ENCODE data around the gene RBM12. TPM values are rescaled to one million over a fixed set of nuclear protein-coding genes. Genes with fewer than 3 reads are reported as not detected.

The RBM12 gene
- total and polyA plus RNA-seq, 2 of the 4 experiments (the other 2 are of a cell fraction): 44.7 to 65.8 TPM

DNA sequence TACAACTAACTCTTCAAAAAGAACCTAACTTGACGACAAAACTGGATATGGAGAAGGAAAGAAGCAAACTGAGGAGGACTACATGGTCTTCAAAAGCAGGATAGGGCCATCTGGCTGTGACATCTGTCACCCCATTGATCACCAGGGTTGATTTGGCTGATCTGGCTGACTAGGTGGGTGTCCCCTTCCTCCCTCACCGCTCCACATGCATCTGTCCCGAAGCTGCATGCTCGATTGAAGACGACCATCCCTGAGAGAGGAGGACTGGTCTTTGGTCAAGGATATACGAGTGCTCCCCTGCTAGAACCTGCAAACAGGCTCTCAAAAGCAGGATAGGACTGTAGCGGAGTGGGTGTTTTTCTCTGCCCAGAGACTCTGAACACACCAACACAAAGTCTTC, 21.7 kb downstream of the RBM12 start:
- Histone ChIP-seq H3K27ac (ENCODE audit: insufficient read depth, low read length) (no peak overlapping the region), H3K56ac (ENCODE audit: extremely low read depth, insufficient read depth, low read length) (no peak overlapping the region), H3K9me3 (ENCODE audit: control insufficient read depth, insufficient read depth, low read length) (no peaks in the 10 kb centered on the region), H2BK20ac (ENCODE audit: low read depth, low read length) (no peak overlapping the region), H3K23ac (ENCODE audit: low read depth, low read length) (no peak overlapping the region), H3K18ac (ENCODE audit: low read depth, low read length) (no peak overlapping the region), H2AK5ac (ENCODE audit: low read depth, low read length) (no peak overlapping the region), H3K4me2 (ENCODE audit: low read depth, low read length) (no peak overlapping the region), H3K27me3 (ENCODE audit: control insufficient read depth, insufficient read depth, low read length) (no peaks in the 10 kb centered on the region), H3K79me1 (ENCODE audit: low read depth in 1 of 2, low read length in 2 of 2) (peaks cover 52 to 94% of the 10 kb centered on the region in 2 experiments), H4K91ac (ENCODE audit: insufficient read depth, low read depth, low read length) (no peak overlapping the region), H3K9ac (ENCODE audit: low read depth, low read length) (no peak overlapping the region), H3K4ac (ENCODE audit: low read depth, low read length) (no peak overlapping the region), H2AK9ac (replicated peaks; ENCODE audit: low read depth, low read length, poor library complexity) (no peak overlapping the region), H2BK5ac (ENCODE audit: low read depth, low read length, poor library complexity, severe bottlenecking) (no peak overlapping the region), H3K14ac (replicated peaks; ENCODE audit: low read depth, low read length) (no peak overlapping the region), H3K4me1 (ENCODE audit: control insufficient read depth, insufficient read depth, low read length) (no peaks in the 10 kb centered on the region), H3K9me1 (ENCODE audit: insufficient read depth, low read length) (peaks cover 30% of the 10 kb centered on the region), H2BK120ac (ENCODE audit: low read depth, low read length) (no peak overlapping the region), H3K4me3 (ENCODE audit: insufficient read depth, low read depth, low read length) (no peak overlapping the region), H3K36me3 (ENCODE audit: control insufficient read depth, insufficient read depth, low read length) (peaks cover 2% of the 10 kb centered on the region; the same call in 1 of the 2 replicates), H2AFZ (replicated peaks; ENCODE audit: low read length, poor library complexity) (no peak overlapping the region), H4K20me1 (ENCODE audit: insufficient read depth, low read length) (peaks cover 86% of the 10 kb centered on the region), H4K8ac (ENCODE audit: low read depth in 2 of 2, low read length in 2 of 2) (no peak overlapping the region), H2BK15ac (ENCODE audit: low read depth, low read length) (no peak overlapping the region), H4K5ac (ENCODE audit: low read depth, low read length) (no peak overlapping the region)
- dilution Hi-C loops (cut with HindIII; ENCODE audit: low sequenced_read_pairs, unreplicated experiment): no loop called here
- intact Hi-C loops (cut with micrococcal nuclease): no loop called here
- ATAC-seq (ENCODE audit: low read depth) (no peak), DNase-seq (no peak)
- WGBS, 2 experiments (ENCODE audit: extremely low coverage in 2 of 2, insufficient read length in 1 of 2): no CpG with 5 or more reads among the region's 7 CpGs
- TF ChIP-seq, protein P1, sequence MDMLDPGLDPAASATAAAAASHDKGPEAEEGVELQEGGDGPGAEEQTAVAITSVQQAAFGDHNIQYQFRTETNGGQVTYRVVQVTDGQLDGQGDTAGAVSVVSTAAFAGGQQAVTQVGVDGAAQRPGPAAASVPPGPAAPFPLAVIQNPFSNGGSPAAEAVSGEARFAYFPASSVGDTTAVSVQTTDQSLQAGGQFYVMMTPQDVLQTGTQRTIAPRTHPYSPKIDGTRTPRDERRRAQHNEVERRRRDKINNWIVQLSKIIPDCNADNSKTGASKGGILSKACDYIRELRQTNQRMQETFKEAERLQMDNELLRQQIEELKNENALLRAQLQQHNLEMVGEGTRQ (IDR thresholded peaks at IDR 0.05; ENCODE audit: low read depth, low read length): no peak
- TF ChIP-seq FOS (IDR thresholded peaks at IDR 0.05; ENCODE audit: low read depth, low read length): no peak
- TF ChIP-seq CEBPB (IDR thresholded peaks at IDR 0.05; ENCODE audit: low read depth, low read length): no peak
- no peak for TF ChIP-seq MAZ (IDR thresholded peaks at IDR 0.05; ENCODE audit: borderline replicate concordance, low read depth, low read length)
- no peak for TF ChIP-seq SMC3 (IDR thresholded peaks at IDR 0.05; ENCODE audit: low read depth, low read length)
- no peak for TF ChIP-seq RCOR1 (IDR thresholded peaks at IDR 0.05; ENCODE audit: insufficient replicate concordance, low read length)
- no peak for TF ChIP-seq MAFK (IDR thresholded peaks at IDR 0.05; ENCODE audit: low read depth, low read length)
- TF ChIP-seq CHD1 (IDR thresholded peaks at IDR 0.05; ENCODE audit: low read depth, low read length): no peak
- no peak for TF ChIP-seq RAD21 (IDR thresholded peaks at IDR 0.05; ENCODE audit: low read length)
- no peak for TF ChIP-seq POLR2A (IDR thresholded peaks at IDR 0.05; ENCODE audit: low read depth, low read length)
- no peak for TF ChIP-seq RFX5 (IDR thresholded peaks at IDR 0.05; ENCODE audit: low read depth, low read length)
- no peak for TF ChIP-seq BHLHE40 (IDR thresholded peaks at IDR 0.05; ENCODE audit: low read depth, low read length)
- TF ChIP-seq, protein P2, sequence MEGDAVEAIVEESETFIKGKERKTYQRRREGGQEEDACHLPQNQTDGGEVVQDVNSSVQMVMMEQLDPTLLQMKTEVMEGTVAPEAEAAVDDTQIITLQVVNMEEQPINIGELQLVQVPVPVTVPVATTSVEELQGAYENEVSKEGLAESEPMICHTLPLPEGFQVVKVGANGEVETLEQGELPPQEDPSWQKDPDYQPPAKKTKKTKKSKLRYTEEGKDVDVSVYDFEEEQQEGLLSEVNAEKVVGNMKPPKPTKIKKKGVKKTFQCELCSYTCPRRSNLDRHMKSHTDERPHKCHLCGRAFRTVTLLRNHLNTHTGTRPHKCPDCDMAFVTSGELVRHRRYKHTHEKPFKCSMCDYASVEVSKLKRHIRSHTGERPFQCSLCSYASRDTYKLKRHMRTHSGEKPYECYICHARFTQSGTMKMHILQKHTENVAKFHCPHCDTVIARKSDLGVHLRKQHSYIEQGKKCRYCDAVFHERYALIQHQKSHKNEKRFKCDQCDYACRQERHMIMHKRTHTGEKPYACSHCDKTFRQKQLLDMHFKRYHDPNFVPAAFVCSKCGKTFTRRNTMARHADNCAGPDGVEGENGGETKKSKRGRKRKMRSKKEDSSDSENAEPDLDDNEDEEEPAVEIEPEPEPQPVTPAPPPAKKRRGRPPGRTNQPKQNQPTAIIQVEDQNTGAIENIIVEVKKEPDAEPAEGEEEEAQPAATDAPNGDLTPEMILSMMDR (conservative IDR thresholded peaks at IDR 0.05; ENCODE audit: low read depth, low read length): no peak
- TF ChIP-seq MXI1 (IDR thresholded peaks at IDR 0.05; ENCODE audit: borderline replicate concordance, low read depth, low read length): no peak
- TF ChIP-seq NFE2L2 (IDR thresholded peaks at IDR 0.05; ENCODE audit: low read depth, low read length): no peak
- TF ChIP-seq, protein P3, sequence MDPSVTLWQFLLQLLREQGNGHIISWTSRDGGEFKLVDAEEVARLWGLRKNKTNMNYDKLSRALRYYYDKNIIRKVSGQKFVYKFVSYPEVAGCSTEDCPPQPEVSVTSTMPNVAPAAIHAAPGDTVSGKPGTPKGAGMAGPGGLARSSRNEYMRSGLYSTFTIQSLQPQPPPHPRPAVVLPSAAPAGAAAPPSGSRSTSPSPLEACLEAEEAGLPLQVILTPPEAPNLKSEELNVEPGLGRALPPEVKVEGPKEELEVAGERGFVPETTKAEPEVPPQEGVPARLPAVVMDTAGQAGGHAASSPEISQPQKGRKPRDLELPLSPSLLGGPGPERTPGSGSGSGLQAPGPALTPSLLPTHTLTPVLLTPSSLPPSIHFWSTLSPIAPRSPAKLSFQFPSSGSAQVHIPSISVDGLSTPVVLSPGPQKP (IDR thresholded peaks at IDR 0.05; ENCODE audit: borderline replicate concordance, low read depth, low read length): no peak
- no TSS peak for BruUV-seq (replicated peaks)
- in situ Hi-C loops (cut with MboI; ENCODE audit: low sequenced_read_pairs): no loop called here
- CTCF ChIA-PET: no interaction called here
- POLR2A ChIA-PET (ENCODE audit: unreplicated experiment): interaction anchor here (0.5 kb wide), 1 partner anchor 420 kb away, joined by 3 read pairs; no protein-coding TSS in a partner anchor

Data from IMR-90 (cell line).